Putamen (tissue), 1 donor: ENCODE measurements around the gene IL4I1.

Experiments used
- DNase-seq: peaks from one replicate; pipeline ENCODE4 v3.0.0-alpha.2; 2016; ENCODE audit warnings: low spot score

The IL4I1 gene

GRCh38 chr19:49851456-49852259, 45.0 kb downstream of the IL4I1 start:
- DNase-seq = no peak

GRCh38 chr19:49850487-49851342, 46.0 kb downstream of the IL4I1 start, which contains the start of gene PTOV1:
TSS of gene PTOV1 (plus strand) at chr19:49851159.
- peak; percentile 95 for DNase-seq

- DNase-seq = no peak
These were observed 46.5 kb downstream of the IL4I1 start for GRCh38 chr19:49850221-49850486.

- no peak for DNase-seq
These were observed 47.1 kb downstream of the IL4I1 start for GRCh38 chr19:49849433-49850220.

- no peak for DNase-seq
These were observed 47.7 kb downstream of the IL4I1 start for GRCh38 chr19:49848938-49849337.

GRCh38 chr19:49847731-49848696, 48.7 kb downstream of the IL4I1 start:
- no peak for DNase-seq

- DNase-seq = no peak
These were observed 50.3 kb downstream of the IL4I1 start for GRCh38 chr19:49846408-49846807.

- no peak for DNase-seq
These were observed 51.3 kb downstream of the IL4I1 start for GRCh38 chr19:49845414-49845813.

GRCh38 chr19:49844138-49845095, 52.3 kb downstream of the IL4I1 start:
- DNase-seq = no peak

GRCh38 chr19:49843265-49843664, 53.4 kb downstream of the IL4I1 start:
- DNase-seq = no peak

- no peak for DNase-seq
These were observed 55.9 kb downstream of the IL4I1 start for GRCh38 chr19:49840736-49841249.

- DNase-seq = no peak
These were observed 56.4 kb downstream of the IL4I1 start for GRCh38 chr19:49840321-49840720.

- no peak for DNase-seq
These were observed 57.0 kb downstream of the IL4I1 start for GRCh38 chr19:49839713-49840112.
